HUES48 (cell line): Measurements from ENCODE around the gene MYLK.

Source experiments
- H3K27ac ChIP-seq: one replicate; pipeline ENCODE4 v1.7.0; 2013; ENCODE audit warnings: low read depth, low read length, inconsistent platforms
- H3K27me3 ChIP-seq: 2 replicates; pipeline ENCODE4 v1.6.1; 2013; ENCODE audit warnings: mild to moderate bottlenecking, low read length; ENCODE audit not compliant: control insufficient read depth, insufficient read depth
- H3K36me3 ChIP-seq: 2 replicates; pipeline ENCODE4 v1.6.1; 2013; ENCODE audit warnings: low read length; ENCODE audit not compliant: control insufficient read depth, insufficient read depth
- H3K4me1 ChIP-seq: 2 replicates; pipeline ENCODE4 v1.6.1; 2013; ENCODE audit warnings: mild to moderate bottlenecking, low read length; ENCODE audit not compliant: control insufficient read depth, insufficient read depth
- H3K4me3 ChIP-seq: 2 replicates; pipeline ENCODE4 v1.5.1; 2013; ENCODE audit warnings: mild to moderate bottlenecking, low read depth, low read length
- H3K9ac ChIP-seq: 2 replicates; pipeline ENCODE4 v1.6.1; 2013; ENCODE audit warnings: mild to moderate bottlenecking, low read depth, low read length, moderate library complexity
- H3K9me3 ChIP-seq: 2 replicates; pipeline ENCODE4 v1.6.1; 2013; ENCODE audit warnings: low read length; ENCODE audit not compliant: control insufficient read depth, insufficient read depth

Gene MYLK

GRCh38 chr3:123644358-123644757, 239.8 kb downstream of the MYLK start:
- no peak overlapping the region for H3K4me3 ChIP-seq
- H3K27ac ChIP-seq, result no peak overlapping the region
- H3K9ac ChIP-seq, result no peak overlapping the region
- H3K9me3 ChIP-seq, result no peaks in the 10 kb centered on the region
- no peaks in the 10 kb centered on the region for H3K27me3 ChIP-seq
- no peaks in the 10 kb centered on the region for H3K4me1 ChIP-seq
- no peaks in the 10 kb centered on the region for H3K36me3 ChIP-seq

- no peaks in the 10 kb centered on the region for H3K4me1 ChIP-seq
- H3K4me3 ChIP-seq, result no peak overlapping the region
- no peak overlapping the region for H3K9ac ChIP-seq
- no peak overlapping the region for H3K27ac ChIP-seq
- no peaks in the 10 kb centered on the region for H3K9me3 ChIP-seq
- H3K36me3 ChIP-seq, result no peaks in the 10 kb centered on the region
- H3K27me3 ChIP-seq, result no peaks in the 10 kb centered on the region
Measured at GRCh38 chr3:123642957-123643330, 241.2 kb downstream of the MYLK start.

GRCh38 chr3:123642182-123642956, 241.8 kb downstream of the MYLK start:
- Histone ChIP-seq H3K4me3 (no peak overlapping the region), H3K27ac (no peak overlapping the region), H3K27me3 (no peaks in the 10 kb centered on the region), H3K4me1 (peaks cover 2% of the 10 kb centered on the region), H3K36me3 (no peaks in the 10 kb centered on the region), H3K9ac (no peak overlapping the region), H3K9me3 (no peaks in the 10 kb centered on the region)

GRCh38 chr3:123641505-123641904, 242.6 kb downstream of the MYLK start:
- peaks cover 10% of the 10 kb centered on the region for H3K4me1 ChIP-seq
- H3K9me3 ChIP-seq, result no peaks in the 10 kb centered on the region
- H3K27me3 ChIP-seq, result no peaks in the 10 kb centered on the region
- H3K4me3 ChIP-seq, result no peak overlapping the region
- no peak overlapping the region for H3K9ac ChIP-seq
- H3K36me3 ChIP-seq, result no peaks in the 10 kb centered on the region
- no peak overlapping the region for H3K27ac ChIP-seq

- peaks cover 16% of the 10 kb centered on the region for H3K4me1 ChIP-seq
- no peak overlapping the region for H3K9ac ChIP-seq
- H3K27ac ChIP-seq, result no peak overlapping the region
- no peaks in the 10 kb centered on the region for H3K27me3 ChIP-seq
- H3K9me3 ChIP-seq, result no peaks in the 10 kb centered on the region
- no peak overlapping the region for H3K4me3 ChIP-seq
- no peaks in the 10 kb centered on the region for H3K36me3 ChIP-seq
Measured at GRCh38 chr3:123640740-123641462, 243.2 kb downstream of the MYLK start.

- Histone ChIP-seq H3K27me3 (no peaks in the 10 kb centered on the region), H3K9ac (no peak overlapping the region), H3K9me3 (no peaks in the 10 kb centered on the region), H3K4me3 (no peak overlapping the region), H3K27ac (no peak overlapping the region), H3K36me3 (no peaks in the 10 kb centered on the region), H3K4me1 (peaks cover 22% of the 10 kb centered on the region)
Measured at GRCh38 chr3:123640311-123640710, 243.8 kb downstream of the MYLK start.

GRCh38 chr3:123638936-123639689, 245.0 kb downstream of the MYLK start:
- Histone ChIP-seq H3K27me3 (no peaks in the 10 kb centered on the region), H3K9ac (no peak overlapping the region), H3K36me3 (no peaks in the 10 kb centered on the region), H3K27ac (no peak overlapping the region), H3K9me3 (no peaks in the 10 kb centered on the region), H3K4me1 (peaks cover 32% of the 10 kb centered on the region), H3K4me3 (no peak overlapping the region)

GRCh38 chr3:123637841-123638240, 246.3 kb downstream of the MYLK start:
- Histone ChIP-seq H3K4me3 (no peak overlapping the region), H3K27ac (no peak overlapping the region), H3K36me3 (no peaks in the 10 kb centered on the region)

GRCh38 chr3:123637131-123637530, 247.0 kb downstream of the MYLK start:
- peaks cover 37% of the 10 kb centered on the region for H3K4me1 ChIP-seq
- no peak overlapping the region for H3K4me3 ChIP-seq
- H3K9me3 ChIP-seq, result no peaks in the 10 kb centered on the region
- H3K27me3 ChIP-seq, result no peaks in the 10 kb centered on the region
- H3K27ac ChIP-seq, result peak overlapping the region; percentile 79
- no peaks in the 10 kb centered on the region for H3K36me3 ChIP-seq
- H3K9ac ChIP-seq, result no peak overlapping the region

More at GRCh38 chr3:123637841-123638240, 246.3 kb downstream of the MYLK start:
- Histone ChIP-seq H3K9me3 (no peaks in the 10 kb centered on the region), H3K4me1 (peaks cover 32% of the 10 kb centered on the region), H3K27me3 (no peaks in the 10 kb centered on the region), H3K9ac (no peak overlapping the region)

- H3K4me3 ChIP-seq, result no peak overlapping the region
- no peaks in the 10 kb centered on the region for H3K9me3 ChIP-seq
- H3K36me3 ChIP-seq, result no peaks in the 10 kb centered on the region
- H3K4me1 ChIP-seq, result peaks cover 39% of the 10 kb centered on the region
- H3K27me3 ChIP-seq, result no peaks in the 10 kb centered on the region
- H3K9ac ChIP-seq, result no peak overlapping the region
- H3K27ac ChIP-seq, result peak overlapping the region; percentile 79
Measured at GRCh38 chr3:123636431-123636841, 247.7 kb downstream of the MYLK start.

- Histone ChIP-seq H3K27ac (peak overlapping the region; percentile 68), H3K4me3 (no peak overlapping the region), H3K9ac (no peak overlapping the region), H3K4me1 (peaks cover 41% of the 10 kb centered on the region), H3K27me3 (no peaks in the 10 kb centered on the region), H3K36me3 (no peaks in the 10 kb centered on the region), H3K9me3 (no peaks in the 10 kb centered on the region)
Measured at GRCh38 chr3:123635717-123636116, 248.4 kb downstream of the MYLK start.
